Fibroblast of pulmonary artery (primary cell): ENCODE measurements around the gene GPR12.
A peak's percentile ranks its signal among the peaks of the same experiment; 100 is the strongest.

Source experiments
- DNase-seq: peaks from one replicate; pipeline ENCODE4 v3.0.0-alpha.2; 2010; ENCODE audit warnings: low read depth
- H3K4me3 ChIP-seq: replicated peaks from 2 replicates; pipeline ENCODE4 v1.5.1; 2011; ENCODE audit warnings: low read depth, mild to moderate bottlenecking, control low read depth, low read length, moderate library complexity
- CTCF ChIP-seq: IDR thresholded peaks from 2 replicates; pipeline ENCODE4 v1.5.1; 2011; ENCODE audit warnings: mild to moderate bottlenecking, control low read depth, low read length, inconsistent platforms; ENCODE audit errors: missing control alignments

The GPR12 gene

GRCh38 chr13:26716984-26717383, 43.6 kb downstream of the GPR12 start:
- no peak for TF ChIP-seq CTCF
- no peak overlapping the region for H3K4me3 ChIP-seq
- no peak for DNase-seq

GRCh38 chr13:26713341-26713740, 47.2 kb downstream of the GPR12 start:
- no peak for TF ChIP-seq CTCF
- DNase-seq, result no peak
- no peak overlapping the region for H3K4me3 ChIP-seq

GRCh38 chr13:26711211-26711610, 49.4 kb downstream of the GPR12 start:
- H3K4me3 ChIP-seq, result no peak overlapping the region
- TF ChIP-seq CTCF, result no peak
- DNase-seq, result no peak

- no peak for DNase-seq
- no peak overlapping the region for H3K4me3 ChIP-seq
- no peak for TF ChIP-seq CTCF
These were observed 50.4 kb downstream of the GPR12 start for GRCh38 chr13:26710166-26710565.

GRCh38 chr13:26709461-26709860, 51.1 kb downstream of the GPR12 start:
- DNase-seq, result no peak

GRCh38 chr13:26708007-26708297, 52.6 kb downstream of the GPR12 start:
- DNase-seq, result no peak
- no peak for TF ChIP-seq CTCF
- no peak overlapping the region for H3K4me3 ChIP-seq

More at GRCh38 chr13:26709461-26709860, 51.1 kb downstream of the GPR12 start:
- TF ChIP-seq CTCF, result no peak
- no peak overlapping the region for H3K4me3 ChIP-seq

GRCh38 chr13:26707122-26708006, 53.2 kb downstream of the GPR12 start:
- DNase-seq, result peak; percentile 69
- no peak overlapping the region for H3K4me3 ChIP-seq
- peak; percentile 70 for TF ChIP-seq CTCF
